ENCODE measurements around the gene GSK3B. TPM values are rescaled to one million over a fixed set of nuclear protein-coding genes. Genes with fewer than 3 reads are reported as not detected.

The GSK3B gene
- total RNA-seq, 1 donor from 2014 or later = 88.6 TPM

DNA sequence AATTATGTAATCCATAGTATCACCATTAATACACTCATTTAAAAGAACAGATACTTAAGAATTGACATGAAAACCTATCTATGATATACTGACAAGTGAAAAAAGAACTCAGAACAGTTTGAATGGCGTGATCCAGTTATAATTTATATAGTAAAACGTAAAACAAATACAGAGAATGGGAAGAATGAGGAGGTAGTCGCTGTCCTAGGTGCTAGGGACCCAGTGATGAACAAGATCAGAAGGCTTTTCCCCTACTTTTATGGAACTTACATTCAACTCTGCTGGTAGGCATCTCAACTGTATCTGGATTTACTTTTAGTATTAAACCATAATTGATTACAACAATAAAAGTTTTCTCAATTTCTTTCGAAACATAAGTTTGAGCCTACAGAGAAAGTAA is 31.8 kb downstream of the GSK3B start:
- Histone ChIP-seq H2AFZ (replicated peaks) (no peak overlapping the region), H3K27ac (no peak overlapping the region), H3F3A (ENCODE audit: low read depth) (no peaks in the 10 kb centered on the region), H3K9ac (no peak overlapping the region), H4K20me1 (ENCODE audit: low read depth) (peaks cover 100% of the 10 kb centered on the region), H3K9me3 (ENCODE audit: low read depth) (no peaks in the 10 kb centered on the region), H3K4me2 (no peak overlapping the region), H3K79me2 (ENCODE audit: low read depth) (peaks cover 100% of the 10 kb centered on the region), H3K36me3 (no peaks in the 10 kb centered on the region), H3K27me3 (no peaks in the 10 kb centered on the region), H3K4me3 (no peak overlapping the region), H3K4me1 (peaks cover 8% of the 10 kb centered on the region)
- H3K4me3 Mint-ChIP-seq = no peak overlapping the region
- peaks cover 23% of the 10 kb centered on the region for H3K36me3 Mint-ChIP-seq
- TF ChIP-seq, protein P1, sequence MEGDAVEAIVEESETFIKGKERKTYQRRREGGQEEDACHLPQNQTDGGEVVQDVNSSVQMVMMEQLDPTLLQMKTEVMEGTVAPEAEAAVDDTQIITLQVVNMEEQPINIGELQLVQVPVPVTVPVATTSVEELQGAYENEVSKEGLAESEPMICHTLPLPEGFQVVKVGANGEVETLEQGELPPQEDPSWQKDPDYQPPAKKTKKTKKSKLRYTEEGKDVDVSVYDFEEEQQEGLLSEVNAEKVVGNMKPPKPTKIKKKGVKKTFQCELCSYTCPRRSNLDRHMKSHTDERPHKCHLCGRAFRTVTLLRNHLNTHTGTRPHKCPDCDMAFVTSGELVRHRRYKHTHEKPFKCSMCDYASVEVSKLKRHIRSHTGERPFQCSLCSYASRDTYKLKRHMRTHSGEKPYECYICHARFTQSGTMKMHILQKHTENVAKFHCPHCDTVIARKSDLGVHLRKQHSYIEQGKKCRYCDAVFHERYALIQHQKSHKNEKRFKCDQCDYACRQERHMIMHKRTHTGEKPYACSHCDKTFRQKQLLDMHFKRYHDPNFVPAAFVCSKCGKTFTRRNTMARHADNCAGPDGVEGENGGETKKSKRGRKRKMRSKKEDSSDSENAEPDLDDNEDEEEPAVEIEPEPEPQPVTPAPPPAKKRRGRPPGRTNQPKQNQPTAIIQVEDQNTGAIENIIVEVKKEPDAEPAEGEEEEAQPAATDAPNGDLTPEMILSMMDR (IDR thresholded peaks at IDR 0.05) = no peak
- no peak for TF ChIP-seq EZH2 (IDR thresholded peaks at IDR 0.05)
- no peak for TF ChIP-seq EZH2phosphoT487 (IDR thresholded peaks at IDR 0.05)
- DNase-seq (ENCODE audit: low spot score) = no peak
- peaks cover 17% of the 10 kb centered on the region for H3K9me3 Mint-ChIP-seq
- no peaks in the 10 kb centered on the region for H3K27me3 Mint-ChIP-seq (ENCODE audit: insufficient read depth, low read depth)
- H3K27ac Mint-ChIP-seq = no peak overlapping the region
- peaks cover 15% of the 10 kb centered on the region for H3K4me1 Mint-ChIP-seq

DNA sequence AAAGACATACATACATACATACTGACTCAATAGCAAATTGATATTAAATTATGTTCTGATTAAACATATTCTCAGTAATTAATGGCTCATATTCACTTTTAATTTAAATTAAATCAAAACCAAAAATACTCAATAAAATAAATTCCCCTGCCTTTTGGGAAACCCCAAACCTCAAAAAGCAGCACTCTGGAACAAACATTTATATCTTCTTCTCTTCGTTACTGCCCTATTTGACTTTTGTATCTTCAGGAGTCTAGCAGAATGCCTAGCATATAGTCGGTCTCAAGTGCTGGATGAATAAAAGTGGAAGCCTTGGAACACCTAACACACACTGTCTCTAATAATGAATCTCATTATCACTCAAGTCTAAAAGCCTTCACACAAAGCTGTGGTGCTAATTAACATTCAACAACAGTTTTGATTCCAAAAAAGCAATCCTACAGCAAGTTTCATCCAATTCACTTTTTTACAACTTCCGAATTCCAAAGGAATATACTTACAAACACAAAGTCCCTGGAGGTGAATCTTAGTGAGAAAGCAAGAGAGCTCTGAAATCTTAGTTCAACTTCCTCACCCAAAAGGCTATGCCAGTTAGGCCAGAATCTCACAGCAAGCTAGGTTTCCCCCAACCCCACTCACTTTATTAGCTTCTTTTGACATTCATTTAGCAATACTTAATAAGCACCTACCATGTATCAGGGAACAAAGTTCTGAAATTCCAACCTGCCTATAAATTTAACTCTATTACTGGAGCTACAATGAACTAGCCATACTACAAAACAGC is 35.0 kb downstream of the GSK3B start:
- Histone ChIP-seq H3K4me3 (no peak overlapping the region), H3F3A (ENCODE audit: low read depth) (no peaks in the 10 kb centered on the region), H3K4me1 (peaks cover 8% of the 10 kb centered on the region), H3K9me3 (ENCODE audit: low read depth) (no peaks in the 10 kb centered on the region), H3K27ac (no peak overlapping the region), H3K36me3 (no peaks in the 10 kb centered on the region), H2AFZ (replicated peaks) (no peak overlapping the region), H3K9ac (no peak overlapping the region), H3K79me2 (ENCODE audit: low read depth) (peaks cover 100% of the 10 kb centered on the region), H3K4me2 (peak overlapping the region; percentile 20), H3K27me3 (no peaks in the 10 kb centered on the region), H4K20me1 (ENCODE audit: low read depth) (peaks cover 71% of the 10 kb centered on the region)
- Mint-ChIP-seq H3K4me1 (peaks cover 15% of the 10 kb centered on the region), H3K9me3 (peaks cover 21% of the 10 kb centered on the region), H3K4me3 (no peak overlapping the region), H3K27me3 (ENCODE audit: insufficient read depth, low read depth) (no peaks in the 10 kb centered on the region), H3K36me3 (peaks cover 22% of the 10 kb centered on the region), H3K27ac (no peak overlapping the region)
- DNase-seq (ENCODE audit: low spot score) = no peak
- no peak for TF ChIP-seq EZH2phosphoT487 (IDR thresholded peaks at IDR 0.05)
- TF ChIP-seq, protein P1 (IDR thresholded peaks at IDR 0.05) = no peak
- no peak for TF ChIP-seq EZH2 (IDR thresholded peaks at IDR 0.05)

- Mint-ChIP-seq H3K27ac (no peak overlapping the region), H3K27me3 (ENCODE audit: insufficient read depth, low read depth) (no peaks in the 10 kb centered on the region), H3K9me3 (peaks cover 32% of the 10 kb centered on the region), H3K4me3 (no peak overlapping the region), H3K36me3 (peaks cover 33% of the 10 kb centered on the region), H3K4me1 (peaks cover 15% of the 10 kb centered on the region)
- H3K9ac ChIP-seq = no peak overlapping the region
- no peaks in the 10 kb centered on the region for H3K36me3 ChIP-seq
- H4K20me1 ChIP-seq (ENCODE audit: low read depth) = peaks cover 55% of the 10 kb centered on the region
- TF ChIP-seq, protein P1 (IDR thresholded peaks at IDR 0.05) = no peak
- TF ChIP-seq EZH2phosphoT487 (IDR thresholded peaks at IDR 0.05) (no peak), EZH2 (IDR thresholded peaks at IDR 0.05) (no peak)
- H3K27me3 ChIP-seq = no peaks in the 10 kb centered on the region
- no peak overlapping the region for H2AFZ ChIP-seq (replicated peaks)
- no peak overlapping the region for H3K4me3 ChIP-seq
- H3K9me3 ChIP-seq (ENCODE audit: low read depth) = no peaks in the 10 kb centered on the region
- DNase-seq (ENCODE audit: low spot score) = no peak
- H3K4me1 ChIP-seq = peaks cover 8% of the 10 kb centered on the region
- no peak overlapping the region for H3K4me2 ChIP-seq
- no peak overlapping the region for H3K27ac ChIP-seq
- no peaks in the 10 kb centered on the region for H3F3A ChIP-seq (ENCODE audit: low read depth)
- H3K79me2 ChIP-seq (ENCODE audit: low read depth) = peaks cover 100% of the 10 kb centered on the region
These were observed 36.6 kb downstream of the GSK3B start for GRCh38 chr3:120057626-120058025.

Data from neural progenitor cell (in vitro differentiated cells).